Fibroblast of skin of left biceps (primary cell): ENCODE data around the gene KIN.
"Not testable (repeated sequence)": the region's sequence is repeated elsewhere in the genome, so short reads cannot be mapped to it uniquely, and the experiment has no call there.

Source experiments
- DNase-seq, 2 experiments: peaks; one replicate each; pipeline ENCODE4 v3.0.0-alpha.2; 2013; ENCODE audit warnings: low read depth in 2 of 2

Gene KIN

GRCh38 chr10:7787857-7788638 lies at the start of gene KIN, which contains the start of gene ATP5F1C:
TSS of gene KIN (minus strand) at chr10:7787993. CDS start at chr10:7787933, 60 bp downstream.
TSS of gene ATP5F1C (plus strand) at chr10:7788177. CDS start at chr10:7788208, 31 bp downstream.
- DNase-seq = peak; percentile 89

- DNase-seq = no peak
Observed at GRCh38 chr10:7836571-7836970, 48.8 kb upstream of the KIN start.

- DNase-seq = no peak
Observed at GRCh38 chr10:7834262-7834661, 46.5 kb upstream of the KIN start.

- DNase-seq = no peak
Observed at GRCh38 chr10:7833210-7833609, 45.4 kb upstream of the KIN start.

- DNase-seq = no peak
Observed at GRCh38 chr10:7832060-7832459, 44.3 kb upstream of the KIN start.

- no peak for DNase-seq
Observed at GRCh38 chr10:7829289-7829834, 41.6 kb upstream of the KIN start.

- no peak for DNase-seq
Observed at GRCh38 chr10:7826971-7827370, 39.2 kb upstream of the KIN start.

GRCh38 chr10:7824251-7824650 lies 36.5 kb upstream of the KIN start:
- DNase-seq = no peak

GRCh38 chr10:7819121-7819460 lies 31.3 kb upstream of the KIN start:
- no peak for DNase-seq

- DNase-seq = peak; percentile 49 to 59
Observed at GRCh38 chr10:7818295-7819120, 30.7 kb upstream of the KIN start, which contains the start of gene TAF3. TSS of gene TAF3 (plus strand) at chr10:7818505. CDS start at chr10:7818710, 205 bp downstream.

GRCh38 chr10:7817984-7818294 lies 30.1 kb upstream of the KIN start:
- DNase-seq = no peak

GRCh38 chr10:7817576-7817975 lies 29.8 kb upstream of the KIN start:
- no peak for DNase-seq

- DNase-seq = no peak
Observed at GRCh38 chr10:7813481-7813880, 25.7 kb upstream of the KIN start.

- DNase-seq = not testable (repeated sequence)
Observed at GRCh38 chr10:7811743-7812142, 23.9 kb upstream of the KIN start.

GRCh38 chr10:7811000-7811399 lies 23.2 kb upstream of the KIN start:
- no peak for DNase-seq

GRCh38 chr10:7810443-7810842 lies 22.6 kb upstream of the KIN start:
- DNase-seq = no peak

GRCh38 chr10:7808686-7809267 lies 21.0 kb upstream of the KIN start:
- no peak for DNase-seq

- no peak for DNase-seq
Observed at GRCh38 chr10:7804741-7805140, 16.9 kb upstream of the KIN start.

- no peak for DNase-seq
Observed at GRCh38 chr10:7804216-7804615, 16.4 kb upstream of the KIN start.

- DNase-seq = no peak
Observed at GRCh38 chr10:7802606-7803005, 14.8 kb upstream of the KIN start.

- peak; percentile 47 to 57 for DNase-seq
Observed at GRCh38 chr10:7797582-7797981, 9.8 kb upstream of the KIN start.

GRCh38 chr10:7795605-7796004 lies 7.8 kb upstream of the KIN start:
- no peak for DNase-seq
